HepG2 (cell line): ENCODE data around the gene PAIP2.
"Not testable (repeated sequence)": the region's sequence is repeated elsewhere in the genome, so short reads cannot be mapped to it uniquely, and the experiment has no call there.

ENCODE experiments used
- FOXO4 ChIP-seq: sonication (generic); formaldehyde crosslinking; conservative IDR thresholded peaks from 2 replicates; pipeline ENCODE4 v1.8.1; 2023; ENCODE audit warnings: missing genetic modification reagents
- JDP2 ChIP-seq: sonication (generic); formaldehyde crosslinking; IDR thresholded peaks from 2 replicates; pipeline ENCODE4 v1.8.1; 2022; ENCODE audit warnings: missing genetic modification reagents, borderline replicate concordance
- TAF1 ChIP-seq: sonication (generic); formaldehyde crosslinking; IDR thresholded peaks from 2 replicates; pipeline ENCODE4 v1.4.0; 2020; ENCODE audit warnings: missing genetic modification reagents
- ZNF275 ChIP-seq: sonication (generic); formaldehyde crosslinking; IDR thresholded peaks from 2 replicates; pipeline ENCODE4 v1.8.0; 2022; ENCODE audit warnings: missing genetic modification reagents, mild to moderate bottlenecking, inconsistent platforms, borderline replicate concordance
- ZZZ3 ChIP-seq: sonication (generic); formaldehyde crosslinking; IDR thresholded peaks from 2 replicates; pipeline ENCODE4 v1.4.0; 2020; ENCODE audit warnings: missing genetic modification reagents, mild to moderate bottlenecking, borderline replicate concordance

GRCh38 chr5:139345442-139345841 is 3.8 kb downstream of the PAIP2 start:
- not testable (repeated sequence) for TF ChIP-seq ZNF275 (CRISPR knock-in tag); ZZZ3; FOXO4 (CRISPR knock-in tag); JDP2 (CRISPR knock-in tag); TAF1
